HG03066 (cell line): ENCODE data around the gene TMSB4X.
"Not testable (repeated sequence)": the region's sequence is repeated elsewhere in the genome, so short reads cannot be mapped to it uniquely, and the experiment has no call there.

Source experiments
- ATAC-seq: cut with Tn5 transposase; IDR thresholded peaks from one replicate; pipeline ENCODE4 v1.9.1; 2021; ENCODE audit warnings: low read depth; ENCODE audit not compliant: unreplicated experiment

The TMSB4X gene

DNA sequence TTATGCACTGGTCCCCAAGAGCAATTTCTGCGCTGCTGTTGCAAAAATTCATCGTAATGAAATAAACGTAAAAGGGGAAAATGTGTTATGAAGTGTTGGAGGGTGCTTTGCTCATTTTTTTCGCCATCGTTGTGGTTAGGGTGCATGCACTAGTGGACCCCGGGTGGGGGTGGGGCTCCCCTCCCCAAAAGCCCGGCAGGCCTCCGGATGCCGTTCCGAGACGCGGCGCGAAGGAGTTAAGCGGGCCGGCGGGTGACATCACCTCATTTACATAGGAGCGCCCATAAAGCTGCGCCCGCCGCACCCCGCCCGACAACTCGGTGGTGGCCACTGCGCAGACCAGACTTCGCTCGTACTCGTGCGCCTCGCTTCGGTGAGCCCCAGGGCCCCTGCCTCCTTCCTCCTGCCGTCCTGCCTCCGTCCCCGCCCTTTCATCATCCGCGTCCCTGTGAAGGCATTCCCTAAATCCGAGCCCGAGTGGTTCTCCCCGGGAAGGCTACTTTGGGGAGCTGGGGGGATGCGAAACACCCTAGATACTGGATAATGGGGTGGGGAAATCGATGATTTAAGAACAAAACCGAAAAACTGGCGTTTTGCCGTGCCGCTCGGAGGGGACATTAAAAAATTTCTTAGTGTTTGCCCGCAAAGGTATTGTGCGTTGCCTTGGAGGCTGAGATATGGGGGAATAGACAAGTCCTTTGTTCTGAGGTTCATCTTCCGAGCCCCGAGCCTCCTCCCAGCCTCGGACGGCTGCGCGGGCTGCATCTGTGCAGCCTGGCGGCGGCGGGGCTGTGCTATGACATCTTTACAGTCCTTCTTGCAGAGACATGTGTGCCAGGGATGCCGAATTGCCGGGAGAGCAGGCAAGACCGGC is at the start of gene TMSB4X:
TMSB4X (plus strand) TSS at position 315 of the 874 bp plus-strand sequence.
- ATAC-seq: peak; percentile 40

DNA sequence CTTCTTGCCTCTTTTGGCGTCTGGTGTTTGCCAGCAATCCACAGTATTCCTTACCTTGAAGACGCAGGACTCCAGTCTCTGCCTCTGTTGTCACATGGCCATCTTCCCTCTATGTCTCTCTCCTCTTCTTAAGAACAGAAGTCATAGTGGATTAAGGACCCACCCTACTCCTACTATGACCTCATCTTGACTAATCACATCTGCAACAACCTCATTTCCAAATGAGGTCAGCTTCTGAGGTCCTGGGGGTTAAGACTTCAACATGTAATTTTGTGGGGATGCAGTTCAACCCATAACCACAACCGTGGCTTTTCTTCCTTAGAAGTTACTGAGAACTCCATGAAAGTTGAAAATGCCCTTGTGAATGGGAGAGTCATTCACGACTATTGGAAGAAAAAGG is 45.2 kb upstream of the TMSB4X start:
- no peak for ATAC-seq

DNA sequence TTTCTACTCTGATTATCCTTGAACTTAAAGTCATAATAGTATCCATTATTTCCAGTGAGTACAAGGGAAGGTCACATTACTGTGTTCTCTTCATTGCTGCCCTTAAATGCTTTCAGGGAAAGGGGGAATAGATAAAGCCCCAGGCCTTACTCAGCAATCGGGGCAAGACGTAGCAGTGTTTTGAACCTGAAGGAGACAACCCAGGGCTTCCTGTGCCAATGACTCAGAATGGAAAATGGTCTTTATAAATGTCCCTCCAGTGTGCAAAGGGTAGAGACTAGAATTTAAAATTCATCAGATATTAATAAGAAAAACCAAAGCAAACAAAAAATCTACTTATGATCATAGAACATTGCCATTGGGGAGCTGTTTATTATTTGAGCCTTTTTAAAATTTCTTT is 44.8 kb upstream of the TMSB4X start:
- no peak for ATAC-seq

DNA sequence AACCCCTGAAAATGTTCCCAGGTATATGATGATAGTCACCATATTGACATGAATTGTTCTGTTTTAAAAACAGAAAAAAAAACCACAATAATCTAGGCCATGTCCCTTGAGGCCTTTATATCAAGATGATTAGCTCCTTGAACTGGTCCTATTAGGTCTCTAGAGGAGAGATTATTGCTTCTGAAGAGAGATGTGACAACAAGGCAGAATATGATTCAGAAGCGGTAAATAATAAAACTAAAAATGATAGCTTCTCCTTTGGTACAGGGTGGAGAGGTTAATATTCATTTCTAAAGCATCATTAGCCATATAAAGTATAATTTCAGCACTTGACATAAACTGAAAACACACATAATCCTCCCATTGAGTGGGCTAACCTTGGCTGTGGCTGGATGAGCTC is 42.7 kb upstream of the TMSB4X start:
- ATAC-seq: no peak

- ATAC-seq: no peak
These were observed 40.1 kb upstream of the TMSB4X start for GRCh38 chrX:12934850-12935249.

DNA sequence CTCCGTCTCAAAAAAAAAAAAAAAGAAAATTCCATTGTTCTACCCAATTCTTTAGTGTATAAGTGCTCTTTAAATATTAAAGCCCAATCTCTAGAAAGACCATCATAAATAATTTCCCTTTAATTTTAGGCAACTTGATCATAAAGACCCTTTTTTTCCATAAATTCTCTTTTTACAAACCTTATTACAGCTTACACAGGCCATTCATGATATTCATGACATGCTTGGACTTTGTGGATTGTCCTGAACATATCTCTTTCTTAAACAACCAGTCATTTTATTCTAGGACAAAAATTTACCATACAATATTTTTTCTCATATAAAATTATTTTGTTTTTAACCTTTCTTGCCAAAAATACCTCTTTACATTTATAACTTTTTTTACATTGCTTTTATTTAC is 38.0 kb upstream of the TMSB4X start:
- ATAC-seq: no peak

DNA sequence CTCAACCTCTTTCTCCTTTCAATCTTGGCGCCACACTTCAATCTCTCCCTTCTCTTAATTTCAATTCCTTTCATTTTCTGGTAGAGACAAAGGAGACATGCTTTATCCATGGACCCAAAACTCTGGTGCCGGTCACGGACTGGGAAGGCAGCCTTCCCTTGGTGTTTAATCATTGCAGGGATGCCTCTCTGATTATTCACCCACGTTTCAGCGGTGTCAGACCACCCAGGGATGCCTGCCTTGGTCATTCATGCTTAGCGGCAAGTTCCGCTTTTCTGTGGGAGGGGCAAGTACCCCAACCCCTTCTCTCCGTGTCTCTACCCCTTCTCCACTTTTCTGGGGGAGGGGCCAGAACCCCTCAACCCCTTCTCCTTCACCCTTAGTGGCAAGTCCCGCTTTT is 34.4 kb upstream of the TMSB4X start:
- ATAC-seq: not testable (repeated sequence)

DNA sequence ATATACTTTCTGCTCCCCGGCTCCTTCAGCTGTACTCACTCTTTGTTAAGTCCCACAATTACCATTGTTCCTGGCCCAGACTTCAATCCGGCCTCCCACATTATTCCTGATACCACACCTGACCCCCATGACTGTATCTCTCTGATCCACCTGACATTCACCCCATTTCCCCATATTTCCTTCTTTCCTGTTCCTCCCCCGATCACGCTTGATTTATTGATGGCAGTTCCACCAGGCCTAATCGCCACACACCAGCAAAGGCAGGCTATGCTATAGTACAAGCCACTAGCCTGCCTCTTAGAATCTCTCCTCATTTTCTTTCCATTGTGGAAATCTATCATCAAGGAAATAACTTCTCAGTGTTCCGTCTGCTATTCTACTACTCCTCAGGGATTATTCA is 31.3 kb upstream of the TMSB4X start:
- ATAC-seq: not testable (repeated sequence)

DNA sequence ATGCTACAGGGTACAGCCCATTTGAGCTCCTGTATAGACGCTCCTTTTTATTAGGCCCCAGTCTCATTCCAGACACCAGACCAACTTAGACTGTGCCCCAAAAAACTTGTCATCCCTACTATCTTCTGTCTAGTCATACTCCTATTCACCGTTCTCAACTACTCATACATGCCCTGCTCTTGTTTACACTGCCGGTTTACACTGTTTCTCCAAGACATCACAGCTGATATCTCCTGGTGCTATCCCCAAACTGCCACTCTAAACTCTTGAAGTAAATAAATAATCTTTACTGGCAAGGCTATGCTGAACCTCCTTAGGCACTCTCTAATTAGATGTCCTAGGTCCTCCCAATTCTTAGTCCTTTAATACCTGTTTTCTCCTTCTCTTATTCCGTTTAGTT is 30.5 kb upstream of the TMSB4X start:
- not testable (repeated sequence) for ATAC-seq

- no peak for ATAC-seq
These were observed 29.4 kb upstream of the TMSB4X start for GRCh38 chrX:12945494-12945893.

- ATAC-seq: no peak
These were observed 28.5 kb upstream of the TMSB4X start for GRCh38 chrX:12946406-12946805.

DNA sequence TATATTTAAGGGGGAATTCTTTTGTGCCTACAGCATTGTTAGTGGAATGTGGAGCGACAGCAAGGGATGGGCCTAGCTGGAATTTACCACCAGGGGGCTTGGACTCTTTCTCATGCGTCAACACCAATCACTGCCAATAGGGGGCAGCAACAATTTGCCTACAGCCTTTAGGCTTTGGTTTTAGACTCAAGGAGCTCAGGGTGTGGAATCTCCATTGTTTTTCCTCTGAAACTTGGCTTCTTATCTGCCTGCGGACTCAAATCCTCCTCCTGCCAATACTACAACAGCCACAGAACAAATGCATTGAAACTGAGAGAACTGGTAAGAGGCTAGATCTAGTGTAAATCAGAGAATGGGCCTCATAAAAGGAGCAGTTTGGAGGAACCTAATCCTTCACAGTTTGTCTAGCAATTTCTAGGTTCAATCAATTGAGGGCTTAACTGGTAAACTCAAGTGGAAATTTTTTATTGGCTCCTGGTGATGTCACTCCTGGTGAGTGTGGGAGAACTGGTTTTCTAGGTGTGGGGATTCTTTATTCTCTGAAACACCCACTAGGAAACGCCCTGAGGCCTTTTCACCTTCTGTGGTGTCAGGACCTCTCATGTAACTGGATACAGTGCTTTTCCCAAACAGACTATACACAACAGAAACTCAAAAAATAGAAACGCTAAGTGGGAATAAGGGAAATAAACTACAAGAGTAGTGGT is 27.9 kb upstream of the TMSB4X start:
- ATAC-seq: no peak

GRCh38 chrX:12947545-12948235 is 27.2 kb upstream of the TMSB4X start:
- no peak for ATAC-seq

GRCh38 chrX:12948495-12948894 is 26.4 kb upstream of the TMSB4X start:
- no peak for ATAC-seq

DNA sequence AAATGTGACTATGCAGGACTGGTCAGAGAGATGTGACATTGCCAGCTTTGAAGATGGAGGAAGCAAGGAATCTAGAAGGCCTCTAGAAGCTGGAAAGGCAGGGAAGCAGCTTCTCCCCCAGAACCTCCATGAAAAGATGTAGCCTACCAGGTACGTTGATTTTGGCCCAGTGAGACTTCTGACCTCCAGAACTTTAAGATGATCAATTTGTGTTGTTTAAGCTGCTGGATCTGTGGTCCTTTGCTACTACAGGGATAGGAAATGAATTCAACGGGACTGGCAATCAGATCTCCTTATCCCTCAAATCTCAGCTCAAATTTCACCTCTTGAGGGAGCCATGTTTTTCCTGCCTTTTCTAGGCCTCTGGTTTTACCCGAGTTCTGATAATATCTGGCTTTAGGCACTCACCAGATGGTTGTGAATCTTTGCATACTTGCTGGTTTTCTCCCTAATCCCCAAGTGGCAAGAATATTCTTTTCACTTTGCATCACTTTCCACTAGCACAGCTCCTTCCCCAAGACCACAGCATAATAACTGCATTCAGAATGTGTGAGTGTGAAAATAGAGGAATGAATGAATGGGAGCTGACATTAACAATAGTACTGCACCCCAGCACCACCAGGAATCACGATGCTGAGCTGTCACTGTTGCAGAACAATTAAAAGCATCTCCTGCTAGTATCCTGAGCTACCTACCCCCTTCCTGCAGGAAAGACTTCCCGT is 25.5 kb upstream of the TMSB4X start:
- no peak for ATAC-seq

DNA sequence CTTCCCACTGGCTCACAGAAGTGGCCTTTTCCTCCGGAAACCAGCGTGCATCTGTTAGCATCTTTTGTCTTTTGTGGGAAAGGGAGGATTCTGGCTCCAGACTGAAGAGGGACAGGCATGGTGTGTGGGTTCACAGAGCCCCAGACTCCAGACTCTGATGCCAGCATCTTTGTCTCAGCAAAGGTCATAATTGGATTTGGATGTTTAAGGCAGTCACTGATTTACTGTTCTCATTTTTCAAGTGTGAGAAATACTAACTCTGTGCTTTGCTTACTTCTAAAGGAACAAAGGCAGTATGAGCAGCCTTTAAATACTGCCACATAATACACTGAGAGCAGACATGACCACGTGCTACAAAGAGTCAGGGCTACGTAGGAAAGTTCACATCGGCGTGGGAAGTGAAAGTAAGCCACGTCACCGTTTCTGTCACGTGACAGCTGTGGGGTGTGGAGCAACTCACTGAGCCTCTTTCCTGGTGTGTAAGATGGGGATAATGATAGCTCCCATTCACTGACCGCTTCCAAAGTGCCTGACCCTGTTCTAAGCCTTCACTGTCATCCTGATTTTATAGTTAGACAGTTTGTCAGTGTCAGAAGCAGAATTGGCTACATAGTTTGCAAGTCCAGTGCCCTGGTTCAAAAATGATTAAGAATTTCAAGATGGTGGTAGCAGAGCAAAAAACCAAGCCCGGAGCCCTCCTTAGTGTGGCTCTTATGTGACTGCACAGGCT is 24.8 kb upstream of the TMSB4X start:
- no peak for ATAC-seq

GRCh38 chrX:12950851-12951594 is 23.9 kb upstream of the TMSB4X start:
- ATAC-seq: peak; percentile 60

DNA sequence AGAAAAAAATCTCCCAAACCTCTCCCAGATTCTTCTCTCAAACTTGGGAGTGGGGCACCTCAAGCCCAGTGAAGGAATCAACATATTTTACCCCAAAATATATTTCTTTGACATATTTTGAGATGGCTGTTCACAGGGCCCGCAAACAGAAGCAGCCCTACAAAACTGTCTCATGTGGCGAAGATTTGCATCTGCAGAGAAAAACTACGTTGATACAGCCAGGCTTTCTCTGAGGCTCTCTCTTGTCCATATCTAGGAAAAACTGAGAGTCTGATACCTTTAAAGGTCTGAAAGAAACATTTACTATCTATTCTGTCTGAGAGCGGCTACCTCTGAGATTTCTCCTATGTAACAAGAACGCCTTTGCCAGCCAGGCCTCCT is 23.3 kb upstream of the TMSB4X start:
- no peak for ATAC-seq

- no peak for ATAC-seq
These were observed 21.5 kb upstream of the TMSB4X start for GRCh38 chrX:12953420-12953819.
